Thyroid gland (tissue), 4 donors: ENCODE results near the gene NRXN2. TPM values are rescaled to one million over a fixed set of nuclear protein-coding genes. Genes with fewer than 3 reads are reported as not detected.

Experiments
- DNase-seq, 2 donors: peaks; one replicate each; pipeline ENCODE4 v3.0.0-alpha.2; 2019
- H3K27ac ChIP-seq, 3 donors: fragments of 200-600 bp; sonication (generic); 1 replicate in 2 of 3; 2 replicates in 1 of 3; pipeline ENCODE4 v1.5.1; 2016 to 2019; ENCODE audit warnings: mild to moderate bottlenecking in 1 of 3, moderate library complexity in 1 of 3
- H3K27me3 ChIP-seq: fragments of 200-600 bp; sonication (generic); one replicate; pipeline ENCODE4 v1.5.1; 2019
- H3K36me3 ChIP-seq, 2 donors: fragments of 200-600 bp; sonication (generic); one replicate each; pipeline ENCODE4 v1.5.1; 2016 to 2019
- H3K4me1 ChIP-seq, 2 donors: fragments of 200-600 bp; sonication (generic); one replicate each; pipeline ENCODE4 v1.5.1; 2017 to 2019
- H3K4me3 ChIP-seq, 3 donors: fragments of 200-600 bp; sonication (generic); replicated peaks in 1 of 3; 1 replicate in 2 of 3; 2 replicates in 1 of 3; pipeline ENCODE4 v1.5.1; 2016; ENCODE audit warnings: mild to moderate bottlenecking in 1 of 3
- H3K9me3 ChIP-seq: fragments of 200-600 bp; sonication (generic); one replicate; pipeline ENCODE4 v1.5.1; 2017
- CTCF ChIP-seq, 6 experiments: fragments of 200-600 bp in 3 of 6; fragments of 450-650 bp in 3 of 6; sonication (generic) in 3 of 6; IDR thresholded peaks; one replicate each; pipeline ENCODE4 v1.5.1; 2016 to 2019; ENCODE audit warnings: antibody characterized with exemption in 6 of 6, mild to moderate bottlenecking in 2 of 6, inconsistent platforms in 1 of 6, moderate library complexity in 1 of 6
- POLR2A ChIP-seq, 2 donors: fragments of 450-650 bp; IDR thresholded peaks; one replicate each; pipeline ENCODE4 v1.6.1; 2017; ENCODE audit warnings: antibody characterized with exemption in 2 of 2, mild to moderate bottlenecking in 2 of 2, moderate library complexity in 1 of 2
- WGBS, 2 donors: methylation state at CpG; one replicate each; pipeline ENCODE4 v1.1.5; 2017; 5-methylcytosine and 5-hydroxymethylcytosine counted together
- intact Hi-C: fragments of 100-400 bp; cut with DNase I; formaldehyde crosslinking; loops from one replicate; pipeline ENCODE4 v1.15.1; 2023
- total RNA-seq, 4 donors: library from RNA; depleted of rRNA; stranded (reverse); fragments of >200 nt; gene quantifications; one replicate each; pipeline ENCODE4 v1.2.3, GENCODE V29; 2016

The NRXN2 gene
- total RNA-seq, 4 donors from 2014 or later = 2.0 to 12.3 (median 4.8) TPM

GRCh38 chr11:64715110-64715509 is 7.9 kb downstream of the NRXN2 start:
- no peaks in the 10 kb centered on the region for H3K36me3 ChIP-seq
- DNase-seq = no peak
- peaks cover 10% of the 10 kb centered on the region for H3K27me3 ChIP-seq
- TF ChIP-seq CTCF (IDR thresholded peaks at IDR 0.05) (no peak), POLR2A (IDR thresholded peaks at IDR 0.05) (no peak)
- H3K4me1 ChIP-seq = peaks cover 0 to 23% of the 10 kb centered on the region in 2 donors
- WGBS, 2 donors = 61 to 64% methylated on average over 5 of the region's 5 CpGs
- H3K4me3 ChIP-seq = no peak overlapping the region
- intact Hi-C loops = no loop called here
- no peaks in the 10 kb centered on the region for H3K9me3 ChIP-seq
- H3K27ac ChIP-seq = no peak overlapping the region

GRCh38 chr11:64714666-64715065 is 8.3 kb downstream of the NRXN2 start:
- TF ChIP-seq CTCF (IDR thresholded peaks at IDR 0.05) = no peak
- TF ChIP-seq POLR2A (IDR thresholded peaks at IDR 0.05) = no peak

GRCh38 chr11:64713781-64714363 is 9.1 kb downstream of the NRXN2 start:
- H3K27me3 ChIP-seq = peaks cover 10% of the 10 kb centered on the region
- intact Hi-C loops = no loop called here
- H3K4me1 ChIP-seq = peaks cover 0 to 23% of the 10 kb centered on the region in 2 donors
- DNase-seq = no peak
- H3K27ac ChIP-seq = no peak overlapping the region
- H3K36me3 ChIP-seq = no peaks in the 10 kb centered on the region
- H3K4me3 ChIP-seq = no peak overlapping the region
- no peak for TF ChIP-seq POLR2A (IDR thresholded peaks at IDR 0.05)
- no peak for TF ChIP-seq CTCF (IDR thresholded peaks at IDR 0.05)
- H3K9me3 ChIP-seq = no peaks in the 10 kb centered on the region
- WGBS, 2 donors = 9 to 15% methylated on average over 22 to 31 of the region's 39 CpGs

More at GRCh38 chr11:64714666-64715065, 8.3 kb downstream of the NRXN2 start:
- H3K36me3 ChIP-seq = no peaks in the 10 kb centered on the region
- H3K27ac ChIP-seq = no peak overlapping the region
- WGBS, 2 donors = 49 to 60% methylated on average over 5 of the region's 5 CpGs
- DNase-seq = no peak
- H3K4me3 ChIP-seq = no peak overlapping the region
- intact Hi-C loops = no loop called here
- peaks cover 0 to 23% of the 10 kb centered on the region in 2 donors for H3K4me1 ChIP-seq
- no peaks in the 10 kb centered on the region for H3K9me3 ChIP-seq
- peaks cover 10% of the 10 kb centered on the region for H3K27me3 ChIP-seq

- TF ChIP-seq POLR2A (IDR thresholded peaks at IDR 0.05) (no peak), CTCF (IDR thresholded peaks at IDR 0.05) (no peak)
- H3K27ac ChIP-seq = no peak overlapping the region
- 4% methylated on average over 33 of the region's 111 CpGs; no CpG with 5 or more reads in 1 of the 2 donors for WGBS, 2 donors
- H3K4me3 ChIP-seq = no peak overlapping the region
- DNase-seq = peak; percentile 59 to 63
- peaks cover 0 to 23% of the 10 kb centered on the region in 2 donors for H3K4me1 ChIP-seq
- peaks cover 10% of the 10 kb centered on the region for H3K27me3 ChIP-seq
- H3K36me3 ChIP-seq = no peaks in the 10 kb centered on the region
- intact Hi-C loops = no loop called here
- H3K9me3 ChIP-seq = no peaks in the 10 kb centered on the region
Observed at GRCh38 chr11:64713016-64713707, 9.8 kb downstream of the NRXN2 start.

GRCh38 chr11:64712430-64713015 is 10.5 kb downstream of the NRXN2 start:
- TF ChIP-seq POLR2A (IDR thresholded peaks at IDR 0.05) = no peak
- no peak for TF ChIP-seq CTCF (IDR thresholded peaks at IDR 0.05)
- H3K27ac ChIP-seq = no peak overlapping the region
- peaks cover 0 to 23% of the 10 kb centered on the region in 2 donors for H3K4me1 ChIP-seq
- peaks cover 10% of the 10 kb centered on the region for H3K27me3 ChIP-seq
- H3K9me3 ChIP-seq = no peaks in the 10 kb centered on the region
- no peak for DNase-seq
- intact Hi-C loops = no loop called here
- no peak overlapping the region for H3K4me3 ChIP-seq
- H3K36me3 ChIP-seq = no peaks in the 10 kb centered on the region
- 12 to 13% methylated on average over 18 to 40 of the region's 45 CpGs for WGBS, 2 donors
